Measurements from ENCODE around the gene LIPN. TPM values are rescaled to one million over a fixed set of nuclear protein-coding genes. Genes with fewer than 3 reads are reported as not detected.

The LIPN gene
- total RNA-seq, 1 donor from 2014 or later, result not detected

- Mint-ChIP-seq H3K9me3 (peaks cover 5% of the 10 kb centered on the region), H3K27ac (peak overlapping the region; percentile 72), H3K4me1 (peaks cover 24% of the 10 kb centered on the region), H3K4me3 (peak overlapping the region; percentile 40), H3K36me3 (ENCODE audit: low read depth) (no peaks in the 10 kb centered on the region), H3K27me3 (peaks cover 30% of the 10 kb centered on the region)
- DNase-seq, result peak; percentile 64
- intact Hi-C loops (cut with micrococcal nuclease), result loop anchor here (1.0 to 5.0 kb wide), 4 partner anchors 31 to 198 kb away; partner anchors contain the start of genes FAS and LIPK
These were observed 34.0 kb downstream of the LIPN start for GRCh38 chr10:88793712-88794299.

- intact Hi-C loops (cut with micrococcal nuclease), result loop anchor here (1.0 to 5.0 kb wide), 3 partner anchors 31 to 198 kb away; partner anchors contain the start of genes FAS and LIPK
- peaks cover 26% of the 10 kb centered on the region for H3K27me3 Mint-ChIP-seq
- no peak overlapping the region for H3K27ac Mint-ChIP-seq
- no peaks in the 10 kb centered on the region for H3K36me3 Mint-ChIP-seq (ENCODE audit: low read depth)
- DNase-seq, result no peak
- H3K4me3 Mint-ChIP-seq, result no peak overlapping the region
- H3K4me1 Mint-ChIP-seq, result peaks cover 24% of the 10 kb centered on the region
- peaks cover 5% of the 10 kb centered on the region for H3K9me3 Mint-ChIP-seq
These were observed 34.9 kb downstream of the LIPN start for GRCh38 chr10:88794731-88795130.

DNA sequence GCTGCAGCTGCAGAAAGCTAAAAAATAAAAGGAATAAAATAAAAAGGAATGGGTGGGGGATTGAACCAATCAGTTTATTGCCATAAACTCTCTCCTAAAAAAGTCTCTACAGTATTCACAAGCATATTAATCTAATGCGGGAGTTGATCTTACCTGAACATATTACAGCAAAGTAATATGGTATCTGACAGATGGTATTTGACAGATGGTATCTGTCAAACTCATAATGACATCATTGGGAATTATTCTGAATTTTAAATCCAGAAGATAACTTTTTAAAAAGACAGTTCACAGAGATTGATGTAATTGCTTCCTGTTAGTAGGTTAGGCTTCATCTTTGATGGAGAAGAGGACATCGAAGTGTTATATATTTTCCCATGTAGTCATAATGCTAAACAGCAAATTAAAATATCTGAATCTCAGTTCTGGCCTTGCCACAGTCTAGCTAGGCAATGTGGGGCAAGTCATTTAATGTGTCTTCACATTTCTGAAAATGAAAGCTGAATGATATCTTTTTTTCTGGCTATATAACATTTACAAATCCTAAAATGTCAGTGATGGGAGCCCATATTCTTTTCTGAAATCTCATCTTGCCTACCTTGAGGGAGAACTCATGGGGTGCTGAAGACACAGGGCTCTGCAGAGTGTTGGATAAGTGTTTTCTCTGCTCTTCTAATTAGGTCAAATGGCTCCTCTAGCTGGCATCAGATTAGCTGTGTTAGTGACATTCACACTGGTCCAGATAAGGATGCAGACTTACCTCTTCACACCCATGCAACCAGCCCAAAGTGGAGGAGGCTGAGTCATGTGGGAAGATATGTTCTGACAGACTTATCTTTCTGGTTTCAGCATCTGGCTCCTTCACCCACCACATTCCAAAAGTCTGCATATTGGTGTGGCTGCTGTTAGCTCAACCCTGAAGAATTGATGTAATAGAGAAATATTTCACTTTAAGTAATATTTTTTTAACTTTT lies 40.6 kb downstream of the LIPN start:
- Mint-ChIP-seq H3K36me3 (ENCODE audit: low read depth) (no peaks in the 10 kb centered on the region), H3K9me3 (peaks cover 5% of the 10 kb centered on the region), H3K27ac (peak overlapping the region; percentile 59), H3K4me3 (no peak overlapping the region), H3K27me3 (peaks cover 56% of the 10 kb centered on the region), H3K4me1 (peaks cover 12% of the 10 kb centered on the region)
- no peak for DNase-seq
- intact Hi-C loops (cut with micrococcal nuclease), result no loop called here

DNA sequence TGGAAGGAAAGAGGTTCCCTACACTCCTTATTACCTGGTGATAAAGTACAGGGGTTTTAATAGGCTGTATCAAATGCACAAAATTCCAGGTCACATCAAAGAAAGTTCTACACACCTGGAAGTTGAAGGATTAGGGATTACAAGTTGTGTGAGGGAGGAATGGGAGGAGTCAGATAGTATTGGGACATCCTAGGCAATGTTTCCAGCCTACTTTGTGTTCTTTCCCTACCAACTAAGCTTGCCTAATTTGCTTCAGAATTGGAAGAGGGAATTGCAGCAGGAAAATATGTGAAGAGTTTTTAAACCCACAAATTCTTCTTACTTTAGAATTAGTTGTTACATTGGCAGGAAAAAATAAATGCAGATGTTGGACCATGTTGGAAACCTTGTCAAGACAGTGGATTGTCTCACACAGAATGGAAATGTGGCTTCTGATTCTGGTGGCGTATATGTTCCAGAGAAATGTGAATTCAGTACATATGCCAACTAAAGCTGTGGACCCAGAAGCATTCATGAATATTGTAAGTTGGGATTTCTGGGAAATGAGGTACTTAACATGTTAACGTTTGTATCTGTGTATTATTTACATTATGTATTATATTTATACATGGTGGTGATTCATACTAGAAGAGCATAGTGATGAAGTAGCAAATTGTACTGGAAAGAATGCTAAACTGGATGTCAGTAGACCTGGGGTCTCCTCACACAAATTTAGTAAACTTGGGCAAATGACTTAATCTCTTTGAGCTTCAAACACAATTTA lies 42.9 kb downstream of the LIPN start, which contains the start of gene LIPM:
Gene LIPM (plus strand): TSS at position 208 of the 763 bp plus-strand sequence. CDS start 167 bp downstream, at position 375.
- Mint-ChIP-seq H3K27me3 (peaks cover 50% of the 10 kb centered on the region), H3K4me1 (peaks cover 16% of the 10 kb centered on the region), H3K27ac (no peak within 1 kb of the TSS), H3K4me3 (no peak within 1 kb of the TSS), H3K9me3 (no peaks in the 10 kb centered on the region), H3K36me3 (ENCODE audit: low read depth) (no peaks in the 10 kb centered on the region)
- intact Hi-C loops (cut with micrococcal nuclease), result no loop called here
- DNase-seq, result no peak

- H3K27me3 Mint-ChIP-seq, result peaks cover 44% of the 10 kb centered on the region
- no peak overlapping the region for H3K4me3 Mint-ChIP-seq
- H3K36me3 Mint-ChIP-seq (ENCODE audit: low read depth), result no peaks in the 10 kb centered on the region
- H3K4me1 Mint-ChIP-seq, result peaks cover 16% of the 10 kb centered on the region
- DNase-seq, result no peak
- H3K27ac Mint-ChIP-seq, result no peak overlapping the region
- intact Hi-C loops (cut with micrococcal nuclease), result no loop called here
- H3K9me3 Mint-ChIP-seq, result no peaks in the 10 kb centered on the region
These were observed 43.8 kb downstream of the LIPN start for GRCh38 chr10:88803641-88804040.

DNA sequence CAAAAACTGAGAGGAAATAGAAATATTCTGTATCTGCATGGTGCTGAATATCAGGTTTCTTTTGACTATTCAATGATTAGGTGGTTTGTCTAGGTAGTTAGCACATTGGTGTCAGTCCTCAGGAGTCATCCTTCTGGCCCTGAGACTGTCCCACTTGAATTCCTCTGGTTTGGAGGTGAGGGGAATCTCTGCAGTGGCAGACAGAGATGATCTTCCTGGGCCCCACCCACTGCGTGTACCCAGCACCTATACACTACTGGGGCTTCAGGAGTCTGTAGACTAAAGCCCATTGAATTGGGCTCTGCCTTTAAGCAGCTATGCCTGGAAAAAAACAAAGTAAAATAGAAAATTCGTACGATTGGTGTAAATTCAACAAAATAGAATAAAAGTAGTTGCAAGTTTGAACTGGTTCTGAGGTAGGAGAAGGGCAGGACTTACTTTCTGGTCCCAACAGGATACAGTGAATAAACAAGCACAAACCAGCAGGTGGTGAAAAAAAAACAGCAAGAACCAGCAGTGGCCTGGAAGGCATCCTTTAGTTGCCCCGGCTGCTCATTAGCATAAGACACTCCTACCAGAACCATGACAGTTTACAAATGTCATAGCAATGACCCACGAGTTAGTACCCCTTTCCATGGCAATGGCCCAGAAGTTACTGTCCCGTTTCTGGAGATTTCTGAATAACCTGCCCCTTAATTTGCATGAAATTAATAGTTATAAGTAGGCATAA lies 44.4 kb downstream of the LIPN start:
- intact Hi-C loops (cut with micrococcal nuclease), result no loop called here

DNA sequence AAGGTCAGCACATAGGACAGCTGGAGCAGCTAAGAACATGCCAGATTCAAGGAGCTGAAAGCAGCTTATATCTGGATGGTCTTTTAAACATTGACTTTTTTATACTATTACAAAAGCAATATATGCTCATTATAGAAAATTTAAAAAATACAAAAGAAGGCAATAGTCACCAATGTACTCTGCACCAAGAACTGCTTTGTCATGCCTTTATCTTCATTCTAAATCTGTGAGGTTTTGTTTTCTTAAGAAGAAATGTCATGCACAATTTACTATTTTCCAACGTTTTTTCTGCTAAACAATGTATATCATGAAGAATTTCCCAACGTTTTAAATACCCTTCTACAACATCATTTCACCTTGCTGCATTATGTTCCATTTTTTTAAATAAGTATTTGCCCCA lies 45.5 kb downstream of the LIPN start:
- peaks cover 41% of the 10 kb centered on the region for H3K27me3 Mint-ChIP-seq
- intact Hi-C loops (cut with micrococcal nuclease), result no loop called here
- no peak overlapping the region for H3K27ac Mint-ChIP-seq
- H3K9me3 Mint-ChIP-seq, result no peaks in the 10 kb centered on the region
- H3K4me3 Mint-ChIP-seq, result no peak overlapping the region
- no peaks in the 10 kb centered on the region for H3K36me3 Mint-ChIP-seq (ENCODE audit: low read depth)
- H3K4me1 Mint-ChIP-seq, result peaks cover 16% of the 10 kb centered on the region
- no peak for DNase-seq

More for the DNA sequence above, 44.4 kb downstream of the LIPN start:
- no peak for DNase-seq
- peaks cover 44% of the 10 kb centered on the region for H3K27me3 Mint-ChIP-seq
- no peak overlapping the region for H3K4me3 Mint-ChIP-seq
- no peaks in the 10 kb centered on the region for H3K36me3 Mint-ChIP-seq (ENCODE audit: low read depth)
- H3K4me1 Mint-ChIP-seq, result peaks cover 16% of the 10 kb centered on the region
- no peak overlapping the region for H3K27ac Mint-ChIP-seq
- no peaks in the 10 kb centered on the region for H3K9me3 Mint-ChIP-seq

DNA sequence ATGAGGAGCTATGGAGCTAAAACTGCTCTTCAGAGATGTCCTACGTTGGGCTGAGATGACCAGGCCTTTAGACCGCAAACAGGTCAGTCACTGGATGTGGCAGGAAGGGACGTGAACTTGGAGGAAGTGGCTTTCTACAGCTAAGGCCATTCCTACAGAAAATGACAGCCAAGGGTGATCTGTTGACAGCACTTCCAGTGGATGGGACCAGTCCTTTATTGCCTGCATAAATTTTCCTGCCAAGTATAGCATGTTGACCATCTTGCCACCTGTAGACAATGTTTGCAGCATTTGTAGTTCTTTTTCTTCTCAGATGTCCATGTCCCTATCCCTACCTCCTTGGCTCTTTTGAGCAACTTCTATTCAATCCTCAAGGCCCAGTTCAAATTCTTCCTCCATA lies 46.1 kb downstream of the LIPN start:
- H3K4me1 Mint-ChIP-seq, result peaks cover 17% of the 10 kb centered on the region
- intact Hi-C loops (cut with micrococcal nuclease), result no loop called here
- H3K36me3 Mint-ChIP-seq (ENCODE audit: low read depth), result no peaks in the 10 kb centered on the region
- no peak for DNase-seq
- no peak overlapping the region for H3K27ac Mint-ChIP-seq
- no peaks in the 10 kb centered on the region for H3K9me3 Mint-ChIP-seq
- H3K27me3 Mint-ChIP-seq, result peaks cover 41% of the 10 kb centered on the region
- no peak overlapping the region for H3K4me3 Mint-ChIP-seq

- H3K27me3 Mint-ChIP-seq, result peaks cover 30% of the 10 kb centered on the region
- H3K9me3 Mint-ChIP-seq, result no peaks in the 10 kb centered on the region
- no peaks in the 10 kb centered on the region for H3K36me3 Mint-ChIP-seq (ENCODE audit: low read depth)
- peaks cover 13% of the 10 kb centered on the region for H3K4me1 Mint-ChIP-seq
- DNase-seq, result no peak
- no peak overlapping the region for H3K4me3 Mint-ChIP-seq
- no peak overlapping the region for H3K27ac Mint-ChIP-seq
- intact Hi-C loops (cut with micrococcal nuclease), result loop anchor here (1.0 to 10.0 kb wide), 3 partner anchors 16 to 245 kb away; no protein-coding TSS in a partner anchor
These were observed 49.8 kb downstream of the LIPN start for GRCh38 chr10:88809621-88810020.

DNA sequence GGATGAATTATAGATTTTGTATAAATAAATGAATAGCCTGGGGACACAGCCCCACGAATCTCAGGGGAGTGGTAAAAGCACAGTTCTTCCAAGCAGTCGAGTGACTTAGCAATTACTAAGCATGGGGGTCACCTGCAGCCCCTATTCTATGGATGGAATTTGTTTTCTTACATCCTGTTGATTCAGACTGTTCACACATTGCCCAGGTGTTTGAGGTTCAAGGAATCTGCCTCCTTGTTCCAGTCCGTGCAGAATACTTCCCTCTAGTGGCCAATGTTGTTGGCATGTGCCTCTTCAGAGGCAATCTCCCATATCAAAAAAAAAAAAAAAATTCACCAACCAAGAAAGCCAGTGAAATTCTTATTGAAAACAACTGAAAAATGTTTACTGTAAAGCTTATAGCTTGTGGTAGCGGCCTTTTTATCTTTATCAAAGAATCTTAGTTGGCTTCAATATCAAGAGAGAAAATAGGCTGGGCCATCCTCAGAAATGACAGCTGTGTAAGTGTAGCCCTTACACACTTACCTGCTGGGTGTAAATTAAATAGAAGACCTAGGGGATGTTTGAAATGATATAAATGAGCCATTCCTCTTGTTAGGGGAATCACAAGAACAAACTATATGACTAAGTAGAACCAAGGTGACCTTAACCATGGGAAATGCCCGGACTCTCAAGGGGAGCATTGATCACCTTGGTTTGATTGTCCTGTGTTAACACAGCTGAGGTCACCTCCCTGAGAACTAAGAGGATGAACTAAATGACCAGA lies 50.6 kb downstream of the LIPN start:
- peaks cover 27% of the 10 kb centered on the region for H3K27me3 Mint-ChIP-seq
- no peaks in the 10 kb centered on the region for H3K36me3 Mint-ChIP-seq (ENCODE audit: low read depth)
- peak; percentile 80 for DNase-seq
- no peak overlapping the region for H3K4me3 Mint-ChIP-seq
- no peaks in the 10 kb centered on the region for H3K9me3 Mint-ChIP-seq
- intact Hi-C loops (cut with micrococcal nuclease), result loop anchor here (1.0 to 10.0 kb wide), 3 partner anchors 15 to 246 kb away; no protein-coding TSS in a partner anchor
- peaks cover 18% of the 10 kb centered on the region for H3K4me1 Mint-ChIP-seq
- no peak overlapping the region for H3K27ac Mint-ChIP-seq

GRCh38 chr10:88813200-88813599 lies 53.4 kb downstream of the LIPN start:
- H3K4me1 Mint-ChIP-seq, result peaks cover 18% of the 10 kb centered on the region
- no peaks in the 10 kb centered on the region for H3K9me3 Mint-ChIP-seq
- H3K4me3 Mint-ChIP-seq, result no peak overlapping the region
- intact Hi-C loops (cut with micrococcal nuclease), result loop anchor here (10.0 kb wide), 1 partner anchor 248 kb away; no protein-coding TSS in a partner anchor
- no peak overlapping the region for H3K27ac Mint-ChIP-seq
- peaks cover 25% of the 10 kb centered on the region for H3K27me3 Mint-ChIP-seq
- H3K36me3 Mint-ChIP-seq (ENCODE audit: low read depth), result no peaks in the 10 kb centered on the region
- DNase-seq, result no peak

DNA sequence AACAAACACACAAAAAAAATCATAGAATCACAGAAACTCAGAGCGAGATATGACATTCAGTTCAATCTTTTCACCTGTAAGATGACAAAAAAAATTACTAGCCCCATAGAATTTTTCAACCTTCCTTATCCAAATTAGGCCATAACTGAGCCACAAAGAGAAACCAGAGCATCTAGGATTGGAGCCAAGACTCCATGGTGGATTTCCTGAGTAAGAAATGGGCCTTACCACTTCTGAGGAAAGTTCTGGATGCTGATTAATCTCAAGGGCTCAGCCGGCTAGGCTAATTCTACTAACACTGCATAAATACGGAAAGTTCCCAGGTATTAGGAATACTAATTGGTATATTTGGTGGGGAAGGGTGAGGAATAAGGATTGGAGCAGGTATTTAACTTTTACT lies 59.5 kb downstream of the LIPN start:
- DNase-seq, result no peak
- Mint-ChIP-seq H3K9me3 (no peaks in the 10 kb centered on the region), H3K36me3 (ENCODE audit: low read depth) (peaks cover 3% of the 10 kb centered on the region), H3K27ac (no peak overlapping the region), H3K4me1 (peaks cover 16% of the 10 kb centered on the region), H3K4me3 (no peak overlapping the region), H3K27me3 (peaks cover 10% of the 10 kb centered on the region)
- intact Hi-C loops (cut with micrococcal nuclease), result loop anchor here (10.0 kb wide), 1 partner anchor 254 kb away; no protein-coding TSS in a partner anchor
